ENCODE results near the gene CPA2.

CPA2 gene

DNA sequence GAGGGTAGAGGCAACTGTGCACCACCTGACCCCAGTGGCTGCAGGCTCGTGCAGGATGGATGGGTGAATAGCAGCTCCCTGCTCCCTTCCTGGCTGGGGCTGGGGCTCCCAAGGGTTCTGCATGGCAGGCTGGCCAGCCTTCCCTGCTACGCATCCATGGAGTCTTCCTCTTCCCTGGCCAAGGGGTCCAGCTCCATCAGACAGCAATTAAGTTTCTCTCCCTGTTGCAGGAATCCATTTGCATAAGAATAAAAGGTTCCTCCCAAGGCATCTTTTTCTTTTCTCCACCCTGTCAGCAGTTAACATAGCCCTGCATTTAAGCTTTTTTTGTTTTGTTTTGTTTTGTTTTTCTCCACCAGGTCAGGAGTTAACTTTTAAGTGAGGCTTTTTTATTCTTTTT is 10.0 kb upstream of the CPA2 start:
- DNase-seq: no peak

DNA sequence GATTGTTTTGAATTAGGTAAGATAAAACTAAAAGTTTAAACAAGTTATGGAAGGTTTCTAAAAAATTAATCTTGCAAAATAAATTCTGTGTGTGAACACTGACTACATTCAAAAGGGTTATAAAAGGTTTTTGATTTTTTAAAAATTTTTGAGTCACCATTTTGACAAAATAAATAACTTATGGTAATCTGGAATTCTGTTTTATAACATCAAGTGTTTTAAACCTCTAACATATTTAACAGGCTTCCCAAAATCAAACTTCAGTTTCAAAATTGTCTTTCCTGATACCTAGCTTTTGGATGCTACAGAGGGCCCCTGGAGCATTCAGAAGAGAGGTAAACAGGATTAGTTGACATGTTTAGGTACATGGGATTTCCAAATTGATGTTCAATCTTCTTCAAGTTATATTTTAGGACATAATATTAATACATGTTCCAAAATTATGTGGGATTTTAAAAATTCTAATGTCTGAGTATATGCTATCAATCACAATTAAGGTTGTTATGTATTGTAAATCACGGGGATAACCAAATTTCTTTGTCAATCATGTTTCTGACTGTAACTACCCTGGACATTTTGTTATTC is 8.1 kb upstream of the CPA2 start:
- no peak for DNase-seq

DNA sequence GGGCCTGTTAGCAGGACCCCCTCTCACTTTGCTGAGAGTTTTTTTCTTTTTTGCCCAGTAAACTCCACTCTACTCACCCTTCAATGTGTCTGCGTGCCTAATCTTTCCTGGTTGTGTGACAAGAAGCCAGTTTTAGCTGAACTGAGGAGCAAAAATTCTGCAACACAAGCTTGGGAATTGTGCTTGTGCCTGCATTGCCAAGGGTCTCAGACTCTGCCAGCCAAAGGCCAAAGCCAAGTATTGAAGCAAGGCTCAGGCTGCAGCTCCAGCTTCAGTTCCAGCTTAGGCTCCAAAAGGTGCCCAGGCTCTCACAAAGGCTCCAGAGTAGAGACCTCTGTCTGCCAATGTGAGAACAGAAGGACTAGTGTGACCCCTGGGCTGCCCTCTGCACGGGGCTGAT is 4.2 kb upstream of the CPA2 start:
- no peak for DNase-seq

DNA sequence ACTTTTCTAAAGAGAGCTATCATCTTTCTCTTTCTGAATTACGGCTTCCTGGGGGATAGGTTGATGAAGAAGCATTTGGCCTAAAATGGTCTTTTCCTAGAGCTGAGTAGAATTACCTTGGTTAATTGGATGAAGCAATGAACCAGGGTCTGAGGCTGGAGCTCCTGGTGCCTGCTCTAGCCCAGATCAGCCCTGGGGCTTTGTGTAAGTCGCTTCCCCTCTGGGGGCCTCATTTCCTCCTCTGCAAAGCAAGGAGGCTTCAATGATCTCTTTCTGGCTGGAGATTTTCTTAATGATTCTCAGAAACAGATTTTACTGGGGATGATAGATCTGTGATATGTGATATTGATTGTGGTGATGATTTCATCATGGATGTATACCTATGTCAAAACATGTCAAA is 3.5 kb upstream of the CPA2 start:
- DNase-seq: no peak

DNA sequence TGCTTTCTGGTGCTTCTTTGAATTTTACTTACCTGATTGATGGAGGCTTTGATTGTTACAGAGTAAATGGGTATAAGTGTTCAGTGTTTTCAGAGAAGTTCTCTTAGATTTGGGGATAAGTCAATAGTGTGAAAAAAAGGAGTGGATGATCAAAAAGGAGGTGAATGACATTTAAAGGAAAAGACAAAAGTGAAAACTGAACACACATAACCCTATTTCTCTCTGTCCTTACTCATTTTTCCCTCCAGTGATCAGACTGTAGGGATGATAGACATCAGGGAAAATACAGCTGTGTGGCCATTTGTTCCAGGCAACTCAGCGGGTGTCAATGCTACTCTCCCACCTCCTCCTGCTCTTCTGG is 278 bp downstream of the CPA2 start:
- DNase-seq: no peak

DNA sequence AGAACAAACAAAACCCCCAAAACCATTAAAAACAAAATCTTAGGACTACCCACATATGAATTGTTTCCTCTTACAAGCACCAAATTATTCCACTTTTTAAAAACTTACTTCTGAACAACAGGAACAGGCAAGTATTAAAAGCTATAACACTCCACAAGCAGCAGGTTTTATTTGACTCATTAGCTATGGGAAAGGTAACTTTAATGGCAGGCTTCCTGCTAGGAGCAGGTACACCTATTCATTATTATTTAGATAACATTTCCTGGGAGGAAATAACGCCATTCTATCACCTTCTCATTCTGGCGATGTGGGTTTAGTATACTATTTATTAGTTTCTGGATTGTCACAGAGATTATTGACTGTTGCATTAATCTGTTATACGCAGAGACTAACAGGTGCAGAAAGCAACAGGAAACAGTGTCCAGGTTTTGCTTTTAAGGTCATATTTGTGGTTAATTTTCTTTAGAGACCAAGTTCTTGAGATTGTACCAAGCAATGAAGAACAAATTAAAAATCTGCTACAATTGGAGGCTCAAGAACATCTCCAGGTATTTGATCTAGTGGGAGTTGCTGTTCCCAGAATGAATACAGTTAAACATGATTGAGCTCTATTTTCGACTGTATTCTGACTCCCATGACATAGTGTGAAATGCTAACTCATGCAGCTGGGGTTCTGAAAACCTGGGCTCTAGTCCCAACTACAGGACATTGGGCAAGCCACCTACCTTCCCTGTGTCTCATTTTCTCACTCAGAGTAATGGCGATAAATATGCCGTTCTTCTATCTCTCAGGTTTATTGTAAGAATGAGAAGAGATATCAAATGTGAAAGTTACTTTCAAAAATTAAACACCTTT is 2.0 kb downstream of the CPA2 start:
- no peak for DNase-seq

DNA sequence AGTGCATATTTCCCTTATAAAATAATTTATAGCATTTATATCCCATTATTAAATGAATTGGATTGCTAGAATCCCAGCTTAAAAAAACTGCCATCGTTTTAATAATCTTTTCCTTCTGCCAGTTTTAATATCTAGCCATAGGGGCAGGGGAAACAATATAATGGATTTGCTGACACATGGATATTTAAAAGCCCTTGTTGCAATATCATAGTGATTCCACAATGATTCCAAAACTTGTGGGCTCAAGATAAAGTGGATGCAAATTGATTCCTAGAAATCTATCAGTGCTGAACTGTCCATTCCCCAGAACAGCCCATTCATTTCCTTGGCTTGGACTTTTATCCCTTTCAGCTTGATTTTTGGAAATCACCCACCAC is 2.6 kb downstream of the CPA2 start:
- DNase-seq: no peak

DNA sequence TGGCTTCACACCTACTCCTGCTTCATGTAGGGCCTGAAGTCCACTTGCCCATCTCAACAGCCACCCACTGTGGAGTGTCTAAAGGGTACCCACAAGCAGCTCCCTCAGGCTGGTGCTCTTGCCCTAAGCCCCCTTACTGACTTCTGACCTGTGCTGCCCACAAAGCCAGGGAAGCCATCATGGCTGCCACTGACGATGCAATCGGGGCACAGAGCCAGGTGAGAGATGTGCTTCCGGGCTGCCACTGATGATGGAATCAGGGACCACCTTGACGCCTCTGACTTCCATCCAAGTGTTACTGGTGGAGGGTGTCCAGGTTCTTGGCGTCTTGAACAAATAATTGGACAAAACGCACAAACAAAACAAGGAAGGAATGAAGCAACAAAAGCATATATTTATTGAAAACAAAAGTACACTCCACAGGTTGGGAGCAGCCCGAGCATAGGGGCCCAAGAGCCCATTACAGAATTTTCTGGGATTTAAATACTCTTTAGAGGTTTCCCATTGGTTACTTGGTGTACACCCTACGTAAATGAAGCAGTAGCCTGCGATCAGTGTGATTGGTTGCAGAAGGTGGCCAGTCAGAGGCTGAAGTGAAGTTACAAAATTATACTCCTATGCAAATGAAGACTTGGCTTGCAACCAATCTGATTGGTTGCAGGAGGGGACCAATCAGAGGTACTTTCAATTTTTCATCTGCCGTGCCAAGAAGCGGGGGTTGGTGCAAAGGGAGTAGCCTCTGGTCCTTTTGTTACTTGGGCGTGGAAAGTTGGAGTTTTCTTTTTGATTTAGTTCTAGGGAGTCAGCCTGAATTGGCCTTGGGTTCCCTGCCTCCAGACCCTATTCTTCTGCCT is 4.5 kb downstream of the CPA2 start:
- DNase-seq: no peak

DNA sequence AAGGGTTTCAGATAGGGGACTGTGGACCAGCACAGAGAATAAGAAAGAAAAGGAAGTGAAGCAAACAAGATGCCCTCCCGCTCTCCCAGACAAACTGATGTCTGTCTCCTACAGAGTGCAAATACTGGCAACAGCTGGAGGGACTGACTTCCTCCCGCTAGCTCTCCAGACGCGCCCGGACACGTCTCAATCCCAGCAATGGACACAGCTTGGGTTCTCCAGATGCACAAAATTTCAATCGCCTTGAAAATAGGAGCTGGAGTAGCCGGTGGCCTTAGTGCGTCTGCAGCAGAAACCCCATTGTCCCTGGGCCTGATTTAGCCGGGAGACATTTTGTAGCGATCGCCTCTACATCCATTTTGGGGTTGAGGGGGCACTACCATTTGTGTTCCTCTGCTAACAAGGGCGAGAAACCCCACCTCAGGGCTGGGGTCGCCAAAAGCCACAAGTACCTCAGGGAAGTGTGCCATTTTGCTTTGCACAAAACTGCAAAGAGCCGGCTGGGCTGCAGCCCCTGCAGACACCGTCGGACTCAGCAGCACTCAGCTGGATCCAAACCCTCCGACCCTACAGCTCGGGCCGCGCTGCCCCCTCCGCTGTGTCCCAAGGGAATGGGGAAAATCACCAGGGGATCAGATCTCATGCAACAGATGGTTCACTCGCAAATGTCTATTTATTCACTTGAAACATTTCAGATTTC is 5.9 kb downstream of the CPA2 start:
- peak; percentile 8 for DNase-seq

DNA sequence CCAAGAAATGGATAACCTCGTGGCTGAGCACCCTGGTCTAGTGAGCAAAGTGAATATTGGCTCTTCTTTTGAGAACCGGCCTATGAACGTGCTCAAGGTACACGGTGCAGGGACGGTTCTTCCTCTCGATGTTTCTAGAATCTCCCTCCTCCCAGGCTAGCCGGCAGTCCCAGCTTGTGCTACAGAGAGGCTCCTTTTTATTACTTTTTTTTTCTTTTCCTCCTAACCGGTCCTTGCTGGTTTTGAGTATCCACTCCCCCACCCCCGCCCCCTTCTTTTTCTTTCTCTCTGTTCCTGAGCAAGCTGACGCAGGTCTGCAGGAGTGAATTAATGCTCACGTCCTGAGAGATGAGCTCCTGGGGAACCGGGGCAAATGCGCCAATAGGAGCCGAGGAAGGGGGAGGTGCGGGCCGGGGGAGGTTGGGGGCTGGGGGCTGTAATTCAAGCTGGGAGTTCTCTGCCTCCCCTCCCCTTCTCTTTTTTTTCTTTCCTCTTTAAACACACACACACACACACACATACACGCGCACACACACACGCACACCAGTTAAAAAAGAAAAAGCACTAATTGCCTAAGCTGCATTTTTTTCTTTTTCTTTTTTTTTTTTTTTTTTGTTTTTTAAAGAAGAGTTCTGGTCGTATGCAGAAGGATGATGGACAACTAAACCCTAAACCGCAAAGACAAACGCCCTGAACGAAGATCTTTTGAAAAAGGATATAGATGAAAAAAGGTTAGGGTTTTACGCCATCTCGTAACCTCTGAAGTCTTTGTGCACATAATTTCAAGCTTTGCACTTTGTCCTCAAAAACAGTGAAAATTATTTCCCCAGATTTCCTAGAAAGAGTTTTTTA is 6.6 kb downstream of the CPA2 start:
- DNase-seq: no peak

DNA sequence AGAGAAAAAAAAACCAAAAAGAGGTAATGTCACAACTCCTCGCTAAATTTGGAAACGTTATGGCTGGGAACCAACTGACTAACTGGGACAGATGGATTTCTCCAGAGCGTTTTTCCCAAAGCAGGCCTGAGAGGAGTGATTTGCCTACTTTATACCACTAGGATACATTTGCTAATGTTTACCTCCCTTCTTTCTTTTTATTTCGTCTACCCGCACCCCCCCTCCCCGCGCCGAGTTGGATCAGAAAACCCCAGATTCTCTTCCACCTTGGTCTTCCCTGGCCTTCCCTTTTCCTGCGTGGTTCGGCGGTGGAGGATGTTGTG is 7.2 kb downstream of the CPA2 start:
- DNase-seq: no peak

DNA sequence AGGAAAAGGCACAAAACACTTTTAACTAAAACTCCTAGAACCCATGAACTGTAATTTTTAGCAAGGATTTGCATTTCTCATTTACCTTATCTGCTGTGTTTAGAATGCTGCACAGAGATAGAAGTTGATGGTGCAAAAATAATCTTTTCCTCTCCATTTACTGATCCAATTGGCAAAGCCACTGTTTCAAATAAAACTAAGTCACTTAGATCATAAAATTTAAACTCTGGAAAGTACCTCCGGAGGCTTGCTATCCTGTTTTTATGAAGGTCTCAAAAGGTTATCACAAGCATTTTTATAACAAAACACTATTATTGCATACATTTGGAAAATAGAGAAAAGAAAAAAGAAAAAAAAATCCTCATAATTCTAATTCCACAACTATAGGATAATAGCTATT is 7.6 kb downstream of the CPA2 start:
- no peak for DNase-seq

DNA sequence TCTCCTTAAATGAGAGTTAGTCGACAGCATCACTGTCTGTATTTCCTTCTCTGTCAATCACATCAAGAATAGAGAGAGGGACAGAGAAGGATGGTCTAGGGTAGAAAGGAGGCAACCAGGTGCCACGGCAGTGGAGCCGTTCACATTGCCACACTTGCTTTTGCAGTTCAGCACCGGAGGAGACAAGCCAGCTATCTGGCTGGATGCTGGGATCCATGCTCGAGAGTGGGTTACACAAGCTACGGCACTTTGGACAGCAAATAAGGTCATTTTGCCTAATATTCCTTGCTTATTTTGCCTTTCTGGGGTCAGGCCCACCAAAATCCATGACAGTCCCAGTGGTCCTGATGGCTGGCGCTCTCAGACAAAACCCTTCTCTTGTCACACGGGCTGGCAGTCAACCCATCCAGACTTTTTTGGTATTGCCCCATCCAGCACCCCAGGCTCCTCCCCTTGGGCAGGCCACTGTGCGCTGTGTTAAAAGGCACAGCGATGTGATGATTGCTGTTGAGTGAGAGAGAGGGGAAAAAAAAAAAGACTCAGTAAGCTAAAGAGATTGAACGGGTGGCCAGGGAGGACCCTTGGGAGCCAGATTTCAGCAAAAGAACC is 8.4 kb downstream of the CPA2 start:
- no peak for DNase-seq

DNA sequence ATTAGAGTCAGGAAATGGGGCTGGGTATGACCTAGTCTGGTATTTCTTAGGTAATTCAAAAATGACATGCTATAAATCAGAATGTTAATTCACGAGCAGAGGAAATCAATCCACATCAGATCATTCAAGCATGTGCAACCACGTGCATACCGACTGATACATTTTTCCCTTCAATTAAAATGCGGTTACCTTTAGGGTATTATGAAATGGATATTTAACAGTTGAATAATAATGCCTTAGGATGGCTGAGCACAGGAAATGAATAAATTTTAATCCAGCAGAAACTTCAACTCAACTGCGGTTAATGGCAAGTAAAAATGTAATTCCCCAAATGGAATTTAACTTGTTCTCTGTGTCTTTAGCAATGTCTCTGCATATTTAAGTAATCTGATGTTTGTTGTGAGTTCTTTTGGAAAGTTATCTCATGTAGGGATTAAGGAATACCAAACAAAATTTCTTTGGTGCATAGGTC is 9.2 kb downstream of the CPA2 start:
- no peak for DNase-seq

DNA sequence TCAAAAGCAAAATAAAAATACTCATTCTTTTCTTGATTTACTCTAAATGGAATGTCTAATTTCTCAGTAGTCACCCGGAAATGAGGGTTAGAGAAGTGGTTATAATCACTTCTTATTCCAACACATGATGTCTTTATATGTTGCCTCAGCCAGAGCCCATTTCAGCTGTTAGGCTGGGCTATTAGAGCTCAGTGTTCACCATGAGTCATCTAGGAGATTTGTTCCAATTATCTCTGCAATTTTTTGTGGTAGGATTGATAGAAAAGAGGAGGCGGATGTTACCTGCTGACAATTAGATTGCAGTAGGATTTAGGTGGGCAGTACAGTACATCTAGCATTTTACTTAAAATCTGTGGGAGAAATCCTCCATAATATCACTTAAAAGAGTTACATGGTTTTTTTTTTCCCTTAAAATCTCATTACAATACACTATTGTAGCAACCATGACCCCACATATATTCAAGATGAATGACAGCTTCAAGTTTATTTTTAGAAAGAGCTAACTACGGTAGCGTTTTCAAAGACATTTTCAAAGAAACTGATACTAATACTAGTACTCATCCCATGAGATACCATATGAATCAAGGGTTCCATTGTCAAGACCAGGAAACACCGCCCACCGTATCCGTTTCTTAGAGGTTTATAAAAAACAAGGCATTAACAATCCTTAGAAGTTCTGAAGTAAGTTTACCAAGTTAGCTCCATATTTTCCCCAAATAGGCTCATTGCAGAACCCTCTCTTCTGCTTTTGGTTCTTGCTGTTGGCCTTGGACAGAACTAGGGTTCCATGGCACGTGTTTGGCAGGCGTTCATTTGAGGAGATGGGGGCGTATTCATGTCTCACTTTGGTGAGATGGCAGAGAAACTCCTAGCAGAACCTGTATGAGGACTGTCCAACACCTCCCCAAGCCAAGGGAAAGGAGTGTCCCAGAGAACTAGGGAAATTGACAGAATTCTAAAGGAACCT is 10.4 kb downstream of the CPA2 start:
- no peak for DNase-seq

DNA sequence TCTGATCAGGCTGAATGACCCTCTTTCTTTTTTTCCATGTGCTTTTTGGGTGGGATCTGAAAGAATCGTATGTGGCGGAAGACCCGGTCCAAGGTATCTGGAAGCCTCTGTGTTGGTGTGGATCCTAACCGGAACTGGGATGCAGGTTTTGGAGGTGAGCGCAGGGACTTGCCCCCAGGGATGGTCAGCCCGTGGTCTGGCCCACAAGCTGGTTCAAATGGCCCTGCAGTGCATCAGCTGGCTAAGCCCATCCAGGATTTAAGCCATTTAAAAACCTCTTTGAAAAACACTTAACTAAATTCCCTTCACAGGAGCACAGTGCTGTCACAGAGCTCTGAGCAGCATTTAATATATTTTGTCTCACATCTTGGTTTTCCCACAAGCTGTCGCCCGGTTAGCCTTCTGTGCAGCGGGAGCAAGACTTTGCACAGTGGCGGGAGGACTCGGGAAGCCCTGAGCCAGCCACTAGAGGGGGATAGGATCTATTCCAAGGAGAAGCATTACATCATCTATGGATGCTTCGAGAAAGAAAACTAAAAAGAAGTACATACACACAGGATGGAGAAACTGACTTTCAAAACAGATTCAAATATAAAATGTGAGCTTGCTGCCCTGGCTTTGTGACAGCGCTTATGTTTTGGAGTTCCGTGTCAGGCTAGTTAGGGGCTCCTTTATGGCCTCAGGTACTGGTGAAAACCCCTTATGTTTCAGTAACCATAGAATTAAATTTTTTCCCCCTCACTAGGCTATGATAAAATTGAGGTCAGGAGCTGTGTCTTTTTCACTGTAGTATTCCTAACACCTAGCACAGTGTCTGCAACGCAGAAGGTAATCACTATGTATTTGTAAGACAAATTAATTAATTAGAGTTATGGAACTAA is 11.3 kb downstream of the CPA2 start:
- peak; percentile 35 for DNase-seq

DNA sequence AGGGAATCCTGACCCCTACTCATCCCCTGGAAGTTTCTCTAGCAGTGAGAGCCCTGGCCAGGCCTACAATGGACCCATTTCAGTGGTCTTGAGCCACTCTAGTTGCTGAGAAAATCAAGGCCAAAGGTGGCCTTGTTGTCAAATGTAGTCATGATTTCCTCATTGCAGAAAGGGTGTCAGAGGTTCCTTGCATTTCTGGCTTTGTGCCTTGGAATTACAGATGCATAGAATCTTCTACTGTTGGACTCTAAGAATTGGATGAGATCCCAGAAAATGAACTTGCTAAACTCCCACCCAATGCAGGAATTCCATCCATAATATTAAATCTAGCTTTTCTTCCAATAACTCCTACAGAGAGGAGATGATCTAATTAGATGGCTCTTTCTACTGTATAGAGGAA is 12.2 kb downstream of the CPA2 start:
- no peak for DNase-seq

DNA sequence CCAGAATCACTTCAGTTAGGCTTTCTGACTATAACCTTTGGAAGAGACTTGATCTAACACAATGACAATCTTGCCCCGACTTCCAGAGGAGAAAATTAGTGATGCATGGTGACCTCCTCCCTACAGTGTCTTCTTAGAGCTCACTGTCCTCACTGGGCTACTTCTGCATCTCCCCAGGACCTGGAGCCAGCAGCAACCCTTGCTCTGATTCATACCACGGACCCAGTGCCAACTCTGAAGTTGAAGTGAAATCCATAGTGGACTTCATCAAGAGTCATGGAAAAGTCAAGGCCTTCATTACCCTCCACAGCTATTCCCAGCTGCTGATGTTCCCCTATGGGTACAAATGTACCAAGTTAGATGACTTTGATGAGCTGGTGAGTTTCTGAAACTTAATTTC is 12.6 kb downstream of the CPA2 start:
- DNase-seq: no peak

DNA sequence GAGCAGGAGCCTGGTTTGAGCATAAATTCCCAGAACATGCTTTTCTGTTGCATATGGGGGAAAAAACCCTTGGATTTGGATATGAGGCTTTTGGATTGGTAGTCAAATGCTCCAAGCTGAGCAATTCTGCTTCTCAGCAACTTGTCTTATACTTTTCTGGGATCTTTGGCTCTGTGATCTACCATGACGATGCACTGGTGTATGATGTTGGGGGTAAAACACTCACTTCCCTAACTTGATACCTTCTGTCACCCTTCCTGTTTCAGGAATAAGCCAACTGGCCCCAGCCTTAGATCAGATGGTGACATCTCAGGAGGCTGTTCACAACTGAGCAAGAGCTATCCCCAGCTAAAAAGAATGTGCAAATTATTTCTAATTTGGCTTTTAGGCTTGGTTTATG is 13.2 kb downstream of the CPA2 start:
- DNase-seq: no peak

DNA sequence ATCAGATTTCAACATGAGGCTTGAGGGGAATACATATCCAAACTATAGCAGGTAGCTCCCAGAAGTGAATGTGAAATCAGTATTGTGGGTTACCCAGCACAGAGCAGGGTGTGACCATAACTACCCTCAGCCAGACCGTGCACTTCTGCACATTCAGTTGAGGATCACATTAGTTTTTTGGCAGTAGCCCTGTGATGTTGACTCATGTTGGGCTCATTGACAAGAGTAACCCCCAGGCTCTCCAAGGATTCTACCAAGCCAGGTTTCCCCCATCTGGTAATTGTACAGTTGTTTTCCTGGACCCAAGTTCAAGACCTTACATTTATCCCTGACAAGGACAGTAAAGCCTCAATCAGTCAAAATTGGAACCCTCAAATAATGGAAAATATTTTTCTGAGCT is 14.6 kb downstream of the CPA2 start:
- no peak for DNase-seq
